H9 (cell line): ENCODE data around the gene ITSN1. TPM values are rescaled to one million over a fixed set of nuclear protein-coding genes. Genes with fewer than 3 reads are reported as not detected.

Experiments used
- DNase-seq: peaks from one replicate; pipeline ENCODE4 v3.0.0-alpha.2; 2017
- H2AFZ ChIP-seq: one replicate; pipeline ENCODE4 v1.6.1; 2013; ENCODE audit warnings: mild to moderate bottlenecking, low read length, control low read depth, moderate library complexity
- H2AK5ac ChIP-seq: 2 replicates; pipeline ENCODE4 v1.6.1; 2013; ENCODE audit warnings: low read length, control low read depth, mixed read lengths; ENCODE audit not compliant: insufficient read length
- H2BK120ac ChIP-seq: one replicate; pipeline ENCODE4 v1.6.1; 2013; ENCODE audit warnings: low read depth, mild to moderate bottlenecking, low read length, control low read depth, inconsistent platforms; ENCODE audit not compliant: poor library complexity, severe bottlenecking
- H2BK12ac ChIP-seq: 2 replicates; pipeline ENCODE4 v1.6.1; 2013; ENCODE audit warnings: low read length, control low read depth, mixed read lengths, low read depth; ENCODE audit not compliant: insufficient read length
- H2BK15ac ChIP-seq: 2 replicates; pipeline ENCODE4 v1.6.1; 2013; ENCODE audit warnings: low read depth, low read length, control low read depth
- H2BK20ac ChIP-seq: one replicate; pipeline ENCODE4 v1.6.1; 2013; ENCODE audit warnings: low read depth, mild to moderate bottlenecking, low read length, control low read depth, inconsistent platforms; ENCODE audit not compliant: poor library complexity, severe bottlenecking
- H2BK5ac ChIP-seq: 2 replicates; pipeline ENCODE4 v1.6.1; 2013; ENCODE audit warnings: low read length, control low read depth, mixed read lengths; ENCODE audit not compliant: insufficient read length
- H3K14ac ChIP-seq: 2 replicates; pipeline ENCODE4 v1.6.1; 2013; ENCODE audit warnings: low read length, control low read depth; ENCODE audit not compliant: insufficient read depth
- H3K18ac ChIP-seq: 2 replicates; pipeline ENCODE4 v1.6.1; 2013; ENCODE audit warnings: low read depth, mild to moderate bottlenecking, mixed read lengths, low read length, control low read depth; ENCODE audit not compliant: insufficient read length
- H3K23ac ChIP-seq: 2 replicates; pipeline ENCODE4 v1.6.1; 2013; ENCODE audit warnings: low read length, control low read depth, mixed read lengths, low read depth; ENCODE audit not compliant: insufficient read length
- H3K23me2 ChIP-seq: 2 replicates; pipeline ENCODE4 v1.6.1; 2013; ENCODE audit warnings: low read depth, mild to moderate bottlenecking, mixed read lengths, low read length, control low read depth; ENCODE audit not compliant: insufficient read length, poor library complexity, severe bottlenecking
- H3K27ac ChIP-seq: 2 replicates; pipeline ENCODE4 v1.5.1; 2013; ENCODE audit warnings: low read length, control low read depth, mixed read lengths, low read depth; ENCODE audit not compliant: insufficient read length
- H3K27me3 ChIP-seq: 2 replicates; pipeline ENCODE4 v1.6.1; 2013; ENCODE audit warnings: low read length, control low read depth, inconsistent platforms; ENCODE audit not compliant: insufficient read depth
- H3K4ac ChIP-seq: 2 replicates; pipeline ENCODE4 v1.6.1; 2013; ENCODE audit warnings: low read depth, mild to moderate bottlenecking, control low read depth, inconsistent platforms, low read length, moderate library complexity
- H3K4me1 ChIP-seq: 2 replicates; pipeline ENCODE4 v1.6.1; 2013; ENCODE audit warnings: low read length, control low read depth, inconsistent platforms; ENCODE audit not compliant: insufficient read depth
- H3K4me2 ChIP-seq: 2 replicates; pipeline ENCODE4 v1.6.1; 2013; ENCODE audit warnings: low read length, control low read depth, mixed read lengths; ENCODE audit not compliant: insufficient read length, insufficient read depth
- H3K56ac ChIP-seq: 2 replicates; pipeline ENCODE4 v1.6.1; 2013; ENCODE audit warnings: low read depth, mild to moderate bottlenecking, mixed read lengths, low read length, control low read depth; ENCODE audit not compliant: insufficient read length
- H3K79me1 ChIP-seq: 2 replicates; pipeline ENCODE4 v1.6.1; 2013; ENCODE audit warnings: low read depth, mild to moderate bottlenecking, moderate library complexity, low read length, control low read depth, inconsistent platforms; ENCODE audit not compliant: insufficient read depth, poor library complexity, severe bottlenecking
- H3K79me2 ChIP-seq: 2 replicates; pipeline ENCODE4 v1.6.1; 2013; ENCODE audit warnings: low read length, control low read depth, inconsistent platforms; ENCODE audit not compliant: insufficient read depth
- H3K9ac ChIP-seq: 2 replicates; pipeline ENCODE4 v1.6.1; 2013; ENCODE audit warnings: low read length, control low read depth, mixed read lengths; ENCODE audit not compliant: insufficient read length; ENCODE audit errors: extremely low read depth
- H3K9me3 ChIP-seq: one replicate; pipeline ENCODE4 v1.6.1; 2013; ENCODE audit warnings: low read depth, low read length, inconsistent platforms; ENCODE audit not compliant: control insufficient read depth
- H3T11ph ChIP-seq: one replicate; pipeline ENCODE4 v1.6.1; 2013; ENCODE audit warnings: mild to moderate bottlenecking, low read length, control low read depth, inconsistent platforms
- H4K20me1 ChIP-seq: one replicate; pipeline ENCODE4 v1.6.1; 2013; ENCODE audit not compliant: control insufficient read depth, insufficient read length, insufficient read depth
- H4K5ac ChIP-seq: 2 replicates; pipeline ENCODE4 v1.6.1; 2013; ENCODE audit warnings: low read depth, mild to moderate bottlenecking, mixed read lengths, low read length, control low read depth; ENCODE audit not compliant: insufficient read length
- H4K8ac ChIP-seq: replicated peaks from 2 replicates; pipeline ENCODE4 v1.6.1; 2013; ENCODE audit warnings: low read length, control low read depth, mixed read lengths, low read depth; ENCODE audit not compliant: insufficient read length
- H4K91ac ChIP-seq: 2 replicates; pipeline ENCODE4 v1.6.1; 2013; ENCODE audit warnings: low read depth, mild to moderate bottlenecking, moderate library complexity, mixed read lengths, low read length, control low read depth; ENCODE audit not compliant: insufficient read length
- H3K27ac Mint-ChIP-seq, 3 experiments: 2 replicates in 2 of 3; 3 replicates in 1 of 3; pipeline ENCODE4 v1.8.0; 2020 to 2021; ENCODE audit warnings: mixed read lengths in 3 of 3, mild to moderate bottlenecking in 1 of 3, moderate library complexity in 1 of 3
- H3K27me3 Mint-ChIP-seq: 2 replicates; pipeline ENCODE4 v1.8.0; 2021; ENCODE audit warnings: low read depth, mild to moderate bottlenecking, moderate library complexity, mixed read lengths
- H3K36me3 Mint-ChIP-seq, 3 experiments: 2 replicates in 2 of 3; 3 replicates in 1 of 3; pipeline ENCODE4 v1.8.0; 2020 to 2021; ENCODE audit warnings: low read depth in 3 of 3, mixed read lengths in 3 of 3; ENCODE audit not compliant: insufficient read depth in 1 of 3
- H3K4me1 Mint-ChIP-seq, 2 experiments: 2 replicates each; pipeline ENCODE4 v1.8.0; 2020; ENCODE audit warnings: mixed read lengths in 2 of 2
- H3K4me3 Mint-ChIP-seq, 2 experiments: 2 replicates in 1 of 2; 3 replicates in 1 of 2; pipeline ENCODE4 v1.8.0; 2020 to 2021; ENCODE audit warnings: mild to moderate bottlenecking in 2 of 2, mixed read lengths in 2 of 2, moderate library complexity in 1 of 2
- H3K9me3 Mint-ChIP-seq, 2 experiments: 2 replicates in 1 of 2; 3 replicates in 1 of 2; pipeline ENCODE4 v1.8.0; 2020; ENCODE audit warnings: mild to moderate bottlenecking in 2 of 2, mixed read lengths in 2 of 2, moderate library complexity in 1 of 2
- CTCF ChIP-seq: fragments of 200-600 bp; sonication (generic); conservative IDR thresholded peaks from 3 replicates; pipeline ENCODE4 v1.8.0; 2021; ENCODE audit warnings: antibody characterized with exemption, mild to moderate bottlenecking
- WGBS: extraction: QIAGEN DNeasy Blood & Tissue Kit; methylation state at CpG from one replicate; pipeline ENCODE4 v1.1.7; 2013; ENCODE audit warnings: missing lambda C conversion rate, low lambda C conversion rate, mixed read lengths; ENCODE audit not compliant: insufficient read length; ENCODE audit errors: extremely low coverage; 5-methylcytosine and 5-hydroxymethylcytosine counted together
- total RNA-seq: library from RNA; stranded (reverse); gene quantifications from 2 replicates; pipeline ENCODE4 v1.2.1, GENCODE V29; 2021

The ITSN1 gene
- total RNA-seq, 1 experiment from 2014 or later = 94.2 TPM

GRCh38 chr21:33841561-33841960 lies 199.3 kb downstream of the ITSN1 start:
- no CpG with 5 or more reads among the region's 7 CpGs for WGBS
- no peak for TF ChIP-seq CTCF
- H2BK12ac ChIP-seq = no peak overlapping the region
- no peak overlapping the region for H3K4ac ChIP-seq
- H3K9me3 ChIP-seq = no peaks in the 10 kb centered on the region
- no peak overlapping the region for H4K91ac ChIP-seq
- H3K27me3 Mint-ChIP-seq = no peaks in the 10 kb centered on the region
- peaks cover 17 to 38% (median 35%) of the 10 kb centered on the region in 3 experiments; a peak in 6 of 7 replicates for H3K36me3 Mint-ChIP-seq
- no peak overlapping the region for H3K14ac ChIP-seq
- no peak overlapping the region for H4K8ac ChIP-seq
- no peak overlapping the region; a peak in 1 of 7 replicates for H3K27ac Mint-ChIP-seq
- H3K9me3 Mint-ChIP-seq = no peaks in the 10 kb centered on the region; a peak in 2 of 5 replicates
- H4K20me1 ChIP-seq = no peaks in the 10 kb centered on the region
- H2AK5ac ChIP-seq = no peak overlapping the region
- H2BK120ac ChIP-seq = no peak overlapping the region
- no peak overlapping the region for H3K27ac ChIP-seq
- H3K56ac ChIP-seq = no peak overlapping the region
- H3K18ac ChIP-seq = no peak overlapping the region
- no peak overlapping the region for H2AFZ ChIP-seq
- DNase-seq = no peak
- H3K23me2 ChIP-seq = no peaks in the 10 kb centered on the region
- H3K23ac ChIP-seq = no peak overlapping the region
- no peak overlapping the region for H2BK20ac ChIP-seq
- H3K27me3 ChIP-seq = no peaks in the 10 kb centered on the region
- no peak overlapping the region for H4K5ac ChIP-seq
- H3T11ph ChIP-seq = no peak overlapping the region
- peaks cover 22 to 26% of the 10 kb centered on the region in 2 experiments for H3K4me1 Mint-ChIP-seq
- no peak overlapping the region for H3K4me3 Mint-ChIP-seq
- H3K79me2 ChIP-seq = no peaks in the 10 kb centered on the region
- H3K9ac ChIP-seq = no peak overlapping the region
- H3K4me2 ChIP-seq = no peak overlapping the region
- no peak overlapping the region for H2BK15ac ChIP-seq
- H3K4me1 ChIP-seq = no peaks in the 10 kb centered on the region
- H3K79me1 ChIP-seq = no peaks in the 10 kb centered on the region
- no peak overlapping the region for H2BK5ac ChIP-seq
